CD4-positive, alpha-beta memory T cell (primary cell): ENCODE measurements around the gene SKI. TPM values are rescaled to one million over a fixed set of nuclear protein-coding genes. Genes with fewer than 3 reads are reported as not detected.

Experiments used
- CTCF ChIA-PET: fragments of 350-600 bp; sonication (Branson Sonifier 250); formaldehyde crosslinking; loops from one replicate; lab custom pipeline; 2021; ENCODE audit warnings: inconsistent platforms; ENCODE audit not compliant: partially characterized antibody; lab: Charles Lee
- POLR2A ChIA-PET: fragments of 350-600 bp; sonication (Branson Sonifier 250); formaldehyde crosslinking; loops from one replicate; lab custom pipeline; 2021; ENCODE audit not compliant: partially characterized antibody; lab: Charles Lee
- DNase-seq, 5 donors: peaks; one replicate each; pipeline versions ENCODE4 v3.0.0 to v3.0.0-alpha.2; 2020 to 2022; ENCODE audit warnings: mixed read lengths in 1 of 5
- H3K27ac ChIP-seq: one replicate; pipeline ENCODE4 v1.7.0; 2013; ENCODE audit warnings: low read depth, low read length
- H3K27me3 ChIP-seq: 2 replicates; pipeline ENCODE4 v1.7.0; 2013; ENCODE audit warnings: mild to moderate bottlenecking, low read length, moderate library complexity; ENCODE audit not compliant: insufficient read depth
- H3K36me3 ChIP-seq: 2 replicates; pipeline ENCODE4 v1.7.0; 2013; ENCODE audit warnings: mild to moderate bottlenecking, low read length, moderate library complexity; ENCODE audit not compliant: insufficient read depth
- H3K4me1 ChIP-seq: 2 replicates; pipeline ENCODE4 v1.7.0; 2013; ENCODE audit warnings: mild to moderate bottlenecking, low read length, moderate library complexity; ENCODE audit not compliant: insufficient read depth
- H3K4me3 ChIP-seq, 2 donors: one replicate each; pipeline ENCODE4 v1.7.0; 2013; ENCODE audit warnings: low read length in 2 of 2, mild to moderate bottlenecking in 1 of 2
- H3K9me3 ChIP-seq, 2 donors: one replicate each; pipeline ENCODE4 v1.7.0; 2013; ENCODE audit warnings: low read length in 2 of 2, control low read depth in 1 of 2; ENCODE audit not compliant: control insufficient read depth in 1 of 2
- H3K27ac Mint-ChIP-seq, 7 donors: one replicate each; pipeline ENCODE4 v1.8.0; 2020 to 2021; ENCODE audit warnings: mixed read lengths in 7 of 7, mild to moderate bottlenecking in 6 of 7, inconsistent platforms in 3 of 7, moderate library complexity in 3 of 7
- H3K27me3 Mint-ChIP-seq, 2 donors: one replicate each; pipeline ENCODE4 v1.8.0; 2020 to 2021; ENCODE audit warnings: mixed read lengths in 2 of 2
- H3K36me3 Mint-ChIP-seq, 2 donors: one replicate each; pipeline ENCODE4 v1.8.0; 2020 to 2021; ENCODE audit warnings: mixed read lengths in 2 of 2, inconsistent platforms in 1 of 2, mild to moderate bottlenecking in 1 of 2
- H3K4me1 Mint-ChIP-seq, 4 donors: one replicate each; pipeline ENCODE4 v1.8.0; 2020 to 2021; ENCODE audit warnings: mixed read lengths in 4 of 4, mild to moderate bottlenecking in 1 of 4
- H3K4me3 Mint-ChIP-seq, 8 donors: one replicate each; pipeline ENCODE4 v1.8.0; 2020 to 2021; ENCODE audit warnings: mixed read lengths in 8 of 8, mild to moderate bottlenecking in 7 of 8, moderate library complexity in 6 of 8, inconsistent platforms in 3 of 8
- H3K9me3 Mint-ChIP-seq, 8 donors: one replicate each; pipeline ENCODE4 v1.8.0; 2020 to 2021; ENCODE audit warnings: mixed read lengths in 8 of 8, mild to moderate bottlenecking in 5 of 8, inconsistent platforms in 3 of 8, moderate library complexity in 1 of 8
- intact Hi-C: fragments of 100-400 bp; cut with micrococcal nuclease; formaldehyde crosslinking; loops from one replicate; pipeline ENCODE4 v1.15.1; 2023
- polyA plus RNA-seq, 2 donors: library from polyadenylated mRNA; unstranded; fragments of 300-500 nt; fragmentation: Illumina TruSeq; gene quantifications; one replicate each; pipeline ENCODE4 v1.2.3, GENCODE V29; 2021
- total RNA-seq, 2 experiments: library from RNA; stranded (reverse); gene quantifications; one replicate each; pipeline ENCODE4 v1.2.3, GENCODE V29; 2021

The SKI gene
- total and polyA plus RNA-seq, 4 experiments from 2014 or later = 0.08 to 104 (median 48.5) TPM

DNA sequence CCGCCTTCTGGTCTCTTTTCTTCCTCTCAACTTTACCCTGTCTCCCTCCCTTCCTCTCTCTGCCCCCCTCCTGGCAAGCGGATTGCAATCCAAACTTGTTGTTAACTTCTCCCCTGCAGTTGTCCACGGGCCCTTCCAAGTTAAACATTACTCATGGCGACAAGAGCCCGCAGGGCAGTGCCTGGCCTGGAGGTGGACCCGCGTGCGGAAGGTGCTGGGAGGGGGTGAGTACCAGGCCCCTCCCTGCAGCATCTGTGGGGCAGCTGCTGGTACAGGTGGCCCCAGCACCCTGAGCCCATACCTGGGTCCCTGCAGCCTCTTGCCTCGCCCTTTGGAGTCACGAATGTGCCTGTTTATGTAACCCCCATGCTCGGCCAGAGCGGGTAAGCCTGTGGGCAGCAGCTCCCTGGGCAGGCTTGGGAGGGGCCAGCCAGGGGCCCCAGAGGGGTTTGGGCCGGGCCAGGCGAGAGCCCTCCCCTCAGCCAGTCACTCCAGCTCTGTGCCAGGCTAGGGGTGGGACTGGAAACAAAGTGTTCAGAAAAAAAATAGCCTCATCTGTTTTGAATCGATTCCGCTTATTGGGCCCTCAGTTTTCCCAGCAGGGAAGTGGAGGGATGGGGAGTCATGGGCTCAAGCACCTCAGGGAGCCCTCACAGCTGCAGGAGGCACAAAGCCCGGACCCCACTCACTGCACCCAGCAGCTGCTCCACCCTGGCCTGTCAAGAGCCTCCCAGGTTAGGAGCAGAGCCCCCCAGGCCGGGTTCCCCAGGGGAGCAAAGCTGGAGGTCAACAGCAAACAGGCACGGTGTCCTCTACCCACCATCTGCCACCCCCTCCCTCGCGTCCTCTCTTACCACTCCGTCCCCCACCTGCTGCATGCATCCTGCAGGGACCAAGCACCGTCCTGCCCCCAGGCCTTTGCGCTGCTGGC is 19.5 kb upstream of the SKI start:
- no peaks in the 10 kb centered on the region for H3K27me3 ChIP-seq
- intact Hi-C loops = no loop called here
- Mint-ChIP-seq H3K27me3 (no peaks in the 10 kb centered on the region), H3K9me3 (no peaks in the 10 kb centered on the region), H3K4me1 (peaks cover 0 to 15% (median 4%) of the 10 kb centered on the region in 4 donors), H3K27ac (peak overlapping the region in 2 of 7 donors; percentile 12 to 77), H3K4me3 (peak overlapping the region in 1 of 8 donors; percentile 30), H3K36me3 (no peaks in the 10 kb centered on the region)
- no peak overlapping the region for H3K4me3 ChIP-seq
- H3K36me3 ChIP-seq = no peaks in the 10 kb centered on the region
- H3K9me3 ChIP-seq = no peaks in the 10 kb centered on the region
- CTCF ChIA-PET = no interaction called here
- H3K4me1 ChIP-seq = peaks cover 32% of the 10 kb centered on the region
- no peak for DNase-seq
- H3K27ac ChIP-seq = no peak overlapping the region
- POLR2A ChIA-PET = interaction anchor here (0.8 to 6.7 kb wide), 5 partner anchors 9 to 182 kb away, joined by 3 to 50 read pairs (median 3); partner anchors contain the start of genes MORN1, RER1 and SKI

- Mint-ChIP-seq H3K9me3 (no peaks in the 10 kb centered on the region), H3K27ac (peak overlapping the region in 2 of 7 donors; percentile 23 to 77), H3K36me3 (no peaks in the 10 kb centered on the region), H3K4me1 (peaks cover 0 to 15% (median 4%) of the 10 kb centered on the region in 4 donors), H3K27me3 (no peaks in the 10 kb centered on the region), H3K4me3 (peak overlapping the region in 1 of 8 donors; percentile 30)
- H3K27ac ChIP-seq = no peak overlapping the region
- intact Hi-C loops = no loop called here
- no peaks in the 10 kb centered on the region for H3K9me3 ChIP-seq
- H3K36me3 ChIP-seq = no peaks in the 10 kb centered on the region
- H3K4me3 ChIP-seq = no peak overlapping the region
- CTCF ChIA-PET = no interaction called here
- no peaks in the 10 kb centered on the region for H3K27me3 ChIP-seq
- POLR2A ChIA-PET = interaction anchor here (0.8 to 6.7 kb wide), 4 partner anchors 18 to 181 kb away, joined by 3 to 50 read pairs (median 4); partner anchors contain the start of genes MORN1, RER1 and SKI
- H3K4me1 ChIP-seq = peaks cover 23% of the 10 kb centered on the region
- DNase-seq = no peak
Measured at GRCh38 chr1:2209400-2210083, 18.6 kb upstream of the SKI start.

GRCh38 chr1:2210084-2210653 is 17.9 kb upstream of the SKI start:
- H3K9me3 ChIP-seq = no peaks in the 10 kb centered on the region
- H3K4me1 ChIP-seq = peaks cover 23% of the 10 kb centered on the region
- no peak overlapping the region for H3K27ac Mint-ChIP-seq
- peaks cover 0 to 15% (median 4%) of the 10 kb centered on the region in 4 donors for H3K4me1 Mint-ChIP-seq
- H3K36me3 ChIP-seq = no peaks in the 10 kb centered on the region
- no peak overlapping the region for H3K4me3 ChIP-seq
- POLR2A ChIA-PET = interaction anchor here (1.1 to 1.2 kb wide), 2 partner anchors 19 to 21 kb away, joined by 3 to 4 read pairs; no protein-coding TSS in a partner anchor
- no peak for DNase-seq
- no peaks in the 10 kb centered on the region for H3K9me3 Mint-ChIP-seq
- intact Hi-C loops = no loop called here
- H3K27me3 ChIP-seq = no peaks in the 10 kb centered on the region
- CTCF ChIA-PET = interaction anchor here (1.0 kb wide), 1 partner anchor 11 kb away, joined by 4 read pairs; no protein-coding TSS in a partner anchor
- H3K36me3 Mint-ChIP-seq = no peaks in the 10 kb centered on the region
- H3K27ac ChIP-seq = no peak overlapping the region
- no peaks in the 10 kb centered on the region for H3K27me3 Mint-ChIP-seq
- H3K4me3 Mint-ChIP-seq = no peak overlapping the region

DNA sequence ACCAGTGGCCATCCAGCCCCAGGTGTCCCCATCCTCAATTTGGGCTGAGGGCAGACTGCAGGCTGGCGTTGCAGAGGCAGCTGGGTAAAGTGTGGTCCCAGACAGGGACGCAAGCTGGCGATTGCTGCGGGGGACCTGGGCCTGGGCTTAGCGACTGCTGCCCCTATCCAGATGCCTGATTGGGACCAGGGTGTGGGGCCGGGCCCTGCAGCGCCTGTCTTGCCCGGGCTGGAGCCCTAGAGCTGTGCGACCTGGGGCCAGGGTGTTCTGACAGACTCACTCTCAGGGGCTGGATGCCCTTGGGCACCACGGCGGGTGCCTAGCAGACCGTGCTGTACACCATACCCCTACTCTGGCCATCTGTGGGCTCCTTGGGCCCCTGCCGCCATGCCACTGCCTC is 17.3 kb upstream of the SKI start:
- H3K4me1 ChIP-seq = peaks cover 20% of the 10 kb centered on the region
- H3K27me3 ChIP-seq = no peaks in the 10 kb centered on the region
- peak in 1 of 5 donors; percentile 10 for DNase-seq
- no peaks in the 10 kb centered on the region for H3K9me3 ChIP-seq
- ChIA-PET POLR2A (interaction anchor here (1.1 kb wide), 1 partner anchor 18 kb away, joined by 4 read pairs; no protein-coding TSS in a partner anchor), CTCF (interaction anchor here (1.0 kb wide), 2 partner anchors 11 to 101 kb away, joined by 3 to 4 read pairs; no protein-coding TSS in a partner anchor)
- Mint-ChIP-seq H3K4me1 (peaks cover 0 to 14% (median 4%) of the 10 kb centered on the region in 4 donors), H3K9me3 (no peaks in the 10 kb centered on the region), H3K36me3 (no peaks in the 10 kb centered on the region), H3K27me3 (no peaks in the 10 kb centered on the region), H3K27ac (no peak overlapping the region), H3K4me3 (no peak overlapping the region)
- intact Hi-C loops = no loop called here
- H3K4me3 ChIP-seq = no peak overlapping the region
- no peak overlapping the region for H3K27ac ChIP-seq
- no peaks in the 10 kb centered on the region for H3K36me3 ChIP-seq

DNA sequence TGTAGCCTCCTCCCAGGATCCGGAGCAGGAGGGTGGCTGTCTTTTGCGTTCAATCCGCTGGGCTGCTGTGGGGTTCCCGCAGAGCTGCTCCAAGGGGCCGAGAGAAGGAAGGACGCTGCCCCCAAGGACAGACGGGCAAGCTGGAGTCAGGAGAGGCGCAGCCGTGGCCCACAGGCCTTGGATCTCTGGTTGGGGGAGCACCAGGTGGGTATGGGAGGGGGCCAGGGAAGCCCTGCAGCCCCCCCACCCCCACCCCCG is 15.9 kb upstream of the SKI start:
- intact Hi-C loops = loop anchor here (1.0 kb wide), 2 partner anchors 15 to 102 kb away; no protein-coding TSS in a partner anchor
- H3K36me3 ChIP-seq = no peaks in the 10 kb centered on the region
- no peak overlapping the region for H3K4me3 ChIP-seq
- ChIA-PET CTCF (interaction anchor here (0.7 to 1.4 kb wide), 4 partner anchors 9 to 170 kb away, joined by 3 to 6 read pairs (median 4); partner anchors contain the start of gene FAAP20), POLR2A (interaction anchor here (1.0 to 1.9 kb wide), 7 partner anchors 15 to 77 kb away, joined by 3 to 12 read pairs (median 6); partner anchors contain the start of gene FAAP20)
- H3K4me1 ChIP-seq = peaks cover 15% of the 10 kb centered on the region
- Mint-ChIP-seq H3K4me1 (peaks cover 0 to 9% (median 1%) of the 10 kb centered on the region in 4 donors), H3K27ac (peak overlapping the region in 1 of 7 donors; percentile 35), H3K36me3 (no peaks in the 10 kb centered on the region), H3K4me3 (peak overlapping the region in 1 of 8 donors; percentile 3), H3K27me3 (no peaks in the 10 kb centered on the region), H3K9me3 (no peaks in the 10 kb centered on the region)
- H3K9me3 ChIP-seq = no peaks in the 10 kb centered on the region
- no peaks in the 10 kb centered on the region for H3K27me3 ChIP-seq
- no peak overlapping the region for H3K27ac ChIP-seq
- no peak for DNase-seq

DNA sequence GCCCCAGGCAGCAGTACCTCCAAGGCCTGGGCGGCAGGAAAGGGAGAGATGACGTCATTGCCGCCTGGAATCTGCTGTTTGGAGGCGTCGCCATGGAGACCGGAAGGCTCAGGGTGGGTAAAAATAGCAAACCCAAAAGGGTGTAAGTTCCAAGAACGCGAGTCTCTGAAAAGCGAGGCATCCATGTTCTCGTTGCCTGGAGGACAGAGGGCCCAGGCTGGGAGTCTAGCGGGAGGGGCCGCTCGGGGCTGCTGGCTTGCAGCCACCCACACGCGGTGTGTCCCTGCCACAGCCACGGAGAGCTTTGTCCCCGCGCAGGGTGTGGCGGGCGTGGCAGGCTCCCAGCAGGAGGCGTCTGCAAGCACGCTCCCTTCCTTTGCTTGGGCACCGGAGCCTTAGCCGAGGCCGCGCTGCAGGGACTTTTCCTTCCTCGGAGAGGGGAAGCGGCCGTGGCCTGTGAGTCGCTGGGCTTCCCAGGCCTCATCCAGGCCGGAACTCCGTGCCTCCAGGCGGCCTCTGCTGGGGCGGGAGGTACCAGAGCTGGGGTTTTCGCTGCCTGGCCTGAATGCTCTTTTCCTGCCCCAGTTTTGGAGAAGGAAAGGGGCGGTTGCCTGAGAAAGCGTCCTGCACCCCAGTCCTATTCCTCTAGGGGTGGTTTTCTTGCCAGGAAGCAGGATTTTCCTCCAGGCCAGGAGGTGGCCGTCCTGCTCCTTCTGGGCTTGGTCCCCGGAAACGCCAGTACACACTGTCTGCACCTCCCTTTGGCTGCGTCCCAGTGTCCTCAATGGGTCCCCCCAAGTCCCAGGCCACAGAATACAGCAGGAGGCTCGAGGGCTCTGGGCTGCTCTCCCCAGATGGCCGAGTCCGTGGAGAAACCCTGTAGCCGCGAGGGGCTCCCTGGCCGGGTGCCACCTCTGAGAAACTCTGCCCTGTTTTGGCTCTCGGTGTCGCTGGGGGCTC is 15.3 kb upstream of the SKI start:
- Histone ChIP-seq H3K27me3 (no peaks in the 10 kb centered on the region), H3K36me3 (no peaks in the 10 kb centered on the region), H3K4me1 (peaks cover 15% of the 10 kb centered on the region), H3K9me3 (no peaks in the 10 kb centered on the region), H3K4me3 (peak overlapping the region in 1 of 2 donors; percentile 34), H3K27ac (peak overlapping the region; percentile 4)
- intact Hi-C loops = loop anchor here (1.0 kb wide), 2 partner anchors 14 to 101 kb away; no protein-coding TSS in a partner anchor
- Mint-ChIP-seq H3K27me3 (no peaks in the 10 kb centered on the region), H3K27ac (peak overlapping the region in 2 of 7 donors; percentile 29 to 53), H3K4me1 (peaks cover 0 to 9% (median 1%) of the 10 kb centered on the region in 4 donors), H3K9me3 (no peaks in the 10 kb centered on the region), H3K36me3 (no peaks in the 10 kb centered on the region), H3K4me3 (peak overlapping the region in 5 of 8 donors; percentile 13 to 60 (median 44))
- DNase-seq = peak; percentile 56 to 73 (median 65)
- ChIA-PET CTCF (interaction anchor here (1.3 to 1.4 kb wide), 2 partner anchors 16 to 169 kb away, joined by 3 to 5 read pairs; no protein-coding TSS in a partner anchor), POLR2A (interaction anchor here (1.0 to 1.9 kb wide), 7 partner anchors 15 to 76 kb away, joined by 3 to 12 read pairs (median 6); partner anchors contain the start of gene FAAP20)
